SK-N-SH treated with all-trans-retinoic acid at 6 μM for 48 hours (cell line): ENCODE results near the gene CACTIN.

Experiments used
- ATAC-seq: fragments of 200-7000 bp; cut with Tn5 transposase; 3 replicates; pipeline ENCODE4 v1.9.1; 2020; ENCODE audit warnings: mild to moderate bottlenecking, moderate library complexity
- ARNTL ChIP-seq: fragments of 450-650 bp; formaldehyde crosslinking; IDR thresholded peaks from 2 replicates; pipeline ENCODE4 v1.5.0; 2020; ENCODE audit warnings: low read depth, mild to moderate bottlenecking, moderate library complexity, borderline replicate concordance
- BACH2 ChIP-seq: fragments of 250-450 bp; sonication (Bioruptor Pico); IDR thresholded peaks from 2 replicates; pipeline ENCODE4 v1.9.0; 2021; ENCODE audit warnings: mild to moderate bottlenecking, borderline replicate concordance
- ESRRG ChIP-seq: fragments of 250-450 bp; sonication (Bioruptor Pico); IDR thresholded peaks from 2 replicates; pipeline ENCODE4 v1.6.1; 2021; ENCODE audit warnings: mild to moderate bottlenecking
- GLIS3 ChIP-seq: fragments of 250-450 bp; sonication (Bioruptor Pico); IDR thresholded peaks from 2 replicates; pipeline ENCODE4 v1.5.0; 2020; ENCODE audit warnings: mild to moderate bottlenecking, moderate library complexity
- ISL1 ChIP-seq: fragments of 250-450 bp; sonication (Bioruptor Pico); IDR thresholded peaks from 2 replicates; pipeline ENCODE4 v2.1.2; 2022; ENCODE audit warnings: mild to moderate bottlenecking, moderate library complexity
- PPARA ChIP-seq: fragments of 250-450 bp; sonication (Bioruptor Pico); IDR thresholded peaks from 2 replicates; pipeline ENCODE4 v1.5.0; 2020; ENCODE audit warnings: mild to moderate bottlenecking, borderline replicate concordance
- RARB ChIP-seq: fragments of 250-450 bp; sonication (Bioruptor Pico); IDR thresholded peaks from 2 replicates; pipeline ENCODE4 v1.8.0; 2021; ENCODE audit warnings: mild to moderate bottlenecking, moderate library complexity
- SNAI2 ChIP-seq: fragments of 250-450 bp; sonication (Bioruptor Pico); IDR thresholded peaks from 2 replicates; pipeline ENCODE4 v1.5.0; 2020; ENCODE audit warnings: mild to moderate bottlenecking, moderate library complexity
- TCF4 ChIP-seq: fragments of 250-450 bp; sonication (Bioruptor Pico); IDR thresholded peaks from 2 replicates; pipeline ENCODE4 v1.8.0; 2021; ENCODE audit warnings: mild to moderate bottlenecking, moderate library complexity, borderline replicate concordance
- TOX ChIP-seq: fragments of 250-450 bp; sonication (Bioruptor Pico); IDR thresholded peaks from 2 replicates; pipeline ENCODE4 v1.8.0; 2021; ENCODE audit warnings: mild to moderate bottlenecking, moderate library complexity, borderline replicate concordance
- ZC3H10 ChIP-seq: fragments of 250-450 bp; sonication (Bioruptor Pico); IDR thresholded peaks from 2 replicates; pipeline ENCODE4 v1.5.1; 2021; ENCODE audit warnings: mild to moderate bottlenecking, moderate library complexity
- ZFP30 ChIP-seq: fragments of 450-650 bp; formaldehyde crosslinking; IDR thresholded peaks from 2 replicates; pipeline ENCODE4 v1.5.0; 2022; ENCODE audit warnings: mild to moderate bottlenecking, moderate library complexity
- ZNF565 ChIP-seq: fragments of 450-650 bp; formaldehyde crosslinking; conservative IDR thresholded peaks from 2 replicates; pipeline ENCODE4 v1.5.0; 2020; ENCODE audit warnings: low read depth, mild to moderate bottlenecking, moderate library complexity
- ZNF70 ChIP-seq: fragments of 450-650 bp; formaldehyde crosslinking; IDR thresholded peaks from 2 replicates; pipeline ENCODE4 v1.5.0; 2020; ENCODE audit warnings: mild to moderate bottlenecking, moderate library complexity
- TF ChIP-seq, protein P1 (sequence below): fragments of 250-450 bp; sonication (Bioruptor Pico); IDR thresholded peaks from 2 replicates; pipeline ENCODE4 v1.8.0; 2020; ENCODE audit warnings: mild to moderate bottlenecking, moderate library complexity, borderline replicate concordance
- TF ChIP-seq, protein P2 (sequence below): fragments of 250-450 bp; sonication (Bioruptor Pico); IDR thresholded peaks from 2 replicates; pipeline ENCODE4 v1.5.0; 2020; ENCODE audit warnings: mild to moderate bottlenecking, moderate library complexity
- TF ChIP-seq, protein P3 (sequence below): fragments of 250-450 bp; sonication (Bioruptor Pico); IDR thresholded peaks from 2 replicates; pipeline ENCODE4 v1.5.1; 2021; ENCODE audit warnings: mild to moderate bottlenecking, moderate library complexity
- TF ChIP-seq, protein P4 (sequence below): fragments of 250-450 bp; sonication (Bioruptor Pico); IDR thresholded peaks from 2 replicates; pipeline ENCODE4 v1.5.1; 2020; ENCODE audit warnings: low read depth, mild to moderate bottlenecking, moderate library complexity
- TF ChIP-seq, protein P5 (sequence below): fragments of 250-450 bp; sonication (Bioruptor Pico); IDR thresholded peaks from 2 replicates; pipeline ENCODE4 v1.8.0; 2021; ENCODE audit warnings: low read depth, mild to moderate bottlenecking, moderate library complexity, borderline replicate concordance

CACTIN gene

DNA sequence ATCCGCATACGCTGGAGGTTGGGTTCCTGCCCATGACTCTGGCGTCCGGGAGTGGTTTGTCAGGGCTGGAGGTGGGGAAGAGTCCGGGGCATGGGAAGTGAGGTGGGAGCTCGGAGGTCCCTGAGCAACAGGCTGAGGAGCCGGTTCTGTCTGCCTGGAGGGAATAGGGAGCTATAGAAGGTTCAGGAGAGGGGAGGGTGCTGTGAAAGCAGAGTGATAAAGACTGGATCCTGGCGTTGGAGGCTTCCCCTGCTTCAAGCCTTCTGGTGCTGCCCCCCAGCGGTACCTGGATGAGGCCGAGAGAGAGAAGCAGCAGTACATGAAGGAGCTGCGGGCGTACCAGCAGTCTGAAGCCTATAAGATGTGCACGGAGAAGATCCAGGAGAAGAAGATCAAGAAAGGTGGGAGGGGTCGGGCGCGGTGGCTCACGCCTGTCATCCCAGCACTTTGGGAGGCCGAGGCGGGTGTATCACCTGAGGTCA, 51.3 kb downstream of the CACTIN start:
- TF ChIP-seq, protein P1, sequence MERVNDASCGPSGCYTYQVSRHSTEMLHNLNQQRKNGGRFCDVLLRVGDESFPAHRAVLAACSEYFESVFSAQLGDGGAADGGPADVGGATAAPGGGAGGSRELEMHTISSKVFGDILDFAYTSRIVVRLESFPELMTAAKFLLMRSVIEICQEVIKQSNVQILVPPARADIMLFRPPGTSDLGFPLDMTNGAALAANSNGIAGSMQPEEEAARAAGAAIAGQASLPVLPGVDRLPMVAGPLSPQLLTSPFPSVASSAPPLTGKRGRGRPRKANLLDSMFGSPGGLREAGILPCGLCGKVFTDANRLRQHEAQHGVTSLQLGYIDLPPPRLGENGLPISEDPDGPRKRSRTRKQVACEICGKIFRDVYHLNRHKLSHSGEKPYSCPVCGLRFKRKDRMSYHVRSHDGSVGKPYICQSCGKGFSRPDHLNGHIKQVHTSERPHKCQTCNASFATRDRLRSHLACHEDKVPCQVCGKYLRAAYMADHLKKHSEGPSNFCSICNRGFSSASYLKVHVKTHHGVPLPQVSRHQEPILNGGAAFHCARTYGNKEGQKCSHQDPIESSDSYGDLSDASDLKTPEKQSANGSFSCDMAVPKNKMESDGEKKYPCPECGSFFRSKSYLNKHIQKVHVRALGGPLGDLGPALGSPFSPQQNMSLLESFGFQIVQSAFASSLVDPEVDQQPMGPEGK (CRISPR knock-in tag) = no peak
- TF ChIP-seq, protein P2, sequence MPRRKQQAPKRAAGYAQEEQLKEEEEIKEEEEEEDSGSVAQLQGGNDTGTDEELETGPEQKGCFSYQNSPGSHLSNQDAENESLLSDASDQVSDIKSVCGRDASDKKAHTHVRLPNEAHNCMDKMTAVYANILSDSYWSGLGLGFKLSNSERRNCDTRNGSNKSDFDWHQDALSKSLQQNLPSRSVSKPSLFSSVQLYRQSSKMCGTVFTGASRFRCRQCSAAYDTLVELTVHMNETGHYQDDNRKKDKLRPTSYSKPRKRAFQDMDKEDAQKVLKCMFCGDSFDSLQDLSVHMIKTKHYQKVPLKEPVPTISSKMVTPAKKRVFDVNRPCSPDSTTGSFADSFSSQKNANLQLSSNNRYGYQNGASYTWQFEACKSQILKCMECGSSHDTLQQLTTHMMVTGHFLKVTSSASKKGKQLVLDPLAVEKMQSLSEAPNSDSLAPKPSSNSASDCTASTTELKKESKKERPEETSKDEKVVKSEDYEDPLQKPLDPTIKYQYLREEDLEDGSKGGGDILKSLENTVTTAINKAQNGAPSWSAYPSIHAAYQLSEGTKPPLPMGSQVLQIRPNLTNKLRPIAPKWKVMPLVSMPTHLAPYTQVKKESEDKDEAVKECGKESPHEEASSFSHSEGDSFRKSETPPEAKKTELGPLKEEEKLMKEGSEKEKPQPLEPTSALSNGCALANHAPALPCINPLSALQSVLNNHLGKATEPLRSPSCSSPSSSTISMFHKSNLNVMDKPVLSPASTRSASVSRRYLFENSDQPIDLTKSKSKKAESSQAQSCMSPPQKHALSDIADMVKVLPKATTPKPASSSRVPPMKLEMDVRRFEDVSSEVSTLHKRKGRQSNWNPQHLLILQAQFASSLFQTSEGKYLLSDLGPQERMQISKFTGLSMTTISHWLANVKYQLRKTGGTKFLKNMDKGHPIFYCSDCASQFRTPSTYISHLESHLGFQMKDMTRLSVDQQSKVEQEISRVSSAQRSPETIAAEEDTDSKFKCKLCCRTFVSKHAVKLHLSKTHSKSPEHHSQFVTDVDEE (CRISPR knock-in tag) = no peak
- TF ChIP-seq, all 23 proteins: peak for 0
- no peak for ATAC-seq

DNA sequence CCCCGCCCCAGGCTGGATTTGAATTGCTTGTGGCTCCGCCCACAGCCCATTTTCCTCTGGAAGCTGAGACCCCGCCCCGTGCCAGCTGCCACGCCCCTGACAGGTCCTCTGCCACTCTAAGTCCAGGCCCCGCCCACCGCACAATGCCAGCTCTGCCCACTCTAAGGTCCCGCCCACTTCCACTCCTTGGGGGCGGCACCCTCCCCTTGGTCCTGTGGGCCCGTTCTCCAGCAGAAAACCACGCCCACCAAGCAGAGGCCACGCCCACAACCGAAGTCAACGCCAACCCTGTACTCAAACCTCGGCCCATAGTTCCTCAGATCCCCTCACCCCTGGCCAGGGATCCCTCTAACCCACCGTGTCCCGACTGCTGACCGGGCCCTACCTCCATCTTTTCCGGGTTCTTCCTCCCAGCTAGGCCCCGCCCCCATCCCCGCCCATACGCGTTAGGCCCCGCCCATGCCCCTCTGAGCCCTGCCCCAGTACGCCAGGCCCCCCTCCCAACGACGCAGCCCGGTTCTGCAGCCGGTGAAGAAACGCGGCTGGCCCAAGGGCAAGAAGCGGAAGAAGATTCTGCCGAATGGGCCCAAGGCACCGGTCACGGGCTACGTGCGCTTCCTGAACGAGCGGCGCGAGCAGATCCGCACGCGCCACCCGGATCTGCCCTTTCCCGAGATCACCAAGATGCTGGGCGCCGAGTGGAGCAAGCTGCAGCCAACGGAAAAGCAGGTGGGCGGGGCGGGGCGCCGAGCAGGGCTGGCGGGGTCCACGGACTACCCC, 52.5 kb downstream of the CACTIN start:
- ATAC-seq = peak; percentile 60
- TF ChIP-seq, protein P3, sequence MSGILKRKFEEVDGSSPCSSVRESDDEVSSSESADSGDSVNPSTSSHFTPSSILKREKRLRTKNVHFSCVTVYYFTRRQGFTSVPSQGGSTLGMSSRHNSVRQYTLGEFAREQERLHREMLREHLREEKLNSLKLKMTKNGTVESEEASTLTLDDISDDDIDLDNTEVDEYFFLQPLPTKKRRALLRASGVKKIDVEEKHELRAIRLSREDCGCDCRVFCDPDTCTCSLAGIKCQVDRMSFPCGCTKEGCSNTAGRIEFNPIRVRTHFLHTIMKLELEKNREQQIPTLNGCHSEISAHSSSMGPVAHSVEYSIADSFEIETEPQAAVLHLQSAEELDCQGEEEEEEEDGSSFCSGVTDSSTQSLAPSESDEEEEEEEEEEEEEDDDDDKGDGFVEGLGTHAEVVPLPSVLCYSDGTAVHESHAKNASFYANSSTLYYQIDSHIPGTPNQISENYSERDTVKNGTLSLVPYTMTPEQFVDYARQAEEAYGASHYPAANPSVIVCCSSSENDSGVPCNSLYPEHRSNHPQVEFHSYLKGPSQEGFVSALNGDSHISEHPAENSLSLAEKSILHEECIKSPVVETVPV (CRISPR knock-in tag) = no peak
- no peak for TF ChIP-seq ZC3H10 (CRISPR knock-in tag)
- no peak for TF ChIP-seq ZNF70 (CRISPR knock-in tag)
- TF ChIP-seq, protein P1 (CRISPR knock-in tag) = no peak
- no peak for TF ChIP-seq SNAI2 (CRISPR knock-in tag)
- TF ChIP-seq PPARA (CRISPR knock-in tag) = no peak
- no peak for TF ChIP-seq TCF4 (CRISPR knock-in tag)
- TF ChIP-seq, protein P4, sequence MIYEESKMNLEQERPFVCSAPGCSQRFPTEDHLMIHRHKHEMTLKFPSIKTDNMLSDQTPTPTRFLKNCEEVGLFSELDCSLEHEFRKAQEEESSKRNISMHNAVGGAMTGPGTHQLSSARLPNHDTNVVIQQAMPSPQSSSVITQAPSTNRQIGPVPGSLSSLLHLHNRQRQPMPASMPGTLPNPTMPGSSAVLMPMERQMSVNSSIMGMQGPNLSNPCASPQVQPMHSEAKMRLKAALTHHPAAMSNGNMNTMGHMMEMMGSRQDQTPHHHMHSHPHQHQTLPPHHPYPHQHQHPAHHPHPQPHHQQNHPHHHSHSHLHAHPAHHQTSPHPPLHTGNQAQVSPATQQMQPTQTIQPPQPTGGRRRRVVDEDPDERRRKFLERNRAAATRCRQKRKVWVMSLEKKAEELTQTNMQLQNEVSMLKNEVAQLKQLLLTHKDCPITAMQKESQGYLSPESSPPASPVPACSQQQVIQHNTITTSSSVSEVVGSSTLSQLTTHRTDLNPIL = no peak
- TF ChIP-seq ESRRG = no peak
- no peak for TF ChIP-seq ZFP30 (CRISPR knock-in tag)
- no peak for TF ChIP-seq GLIS3 (CRISPR knock-in tag)
- no peak for TF ChIP-seq TOX
- TF ChIP-seq, protein P2 (CRISPR knock-in tag) = no peak
- no peak for TF ChIP-seq BACH2 (CRISPR knock-in tag)
- no peak for TF ChIP-seq RARB (CRISPR knock-in tag)
- no peak for TF ChIP-seq ISL1
- no peak for TF ChIP-seq ARNTL (CRISPR knock-in tag)
- no peak for TF ChIP-seq ZNF565
- TF ChIP-seq, protein P5, sequence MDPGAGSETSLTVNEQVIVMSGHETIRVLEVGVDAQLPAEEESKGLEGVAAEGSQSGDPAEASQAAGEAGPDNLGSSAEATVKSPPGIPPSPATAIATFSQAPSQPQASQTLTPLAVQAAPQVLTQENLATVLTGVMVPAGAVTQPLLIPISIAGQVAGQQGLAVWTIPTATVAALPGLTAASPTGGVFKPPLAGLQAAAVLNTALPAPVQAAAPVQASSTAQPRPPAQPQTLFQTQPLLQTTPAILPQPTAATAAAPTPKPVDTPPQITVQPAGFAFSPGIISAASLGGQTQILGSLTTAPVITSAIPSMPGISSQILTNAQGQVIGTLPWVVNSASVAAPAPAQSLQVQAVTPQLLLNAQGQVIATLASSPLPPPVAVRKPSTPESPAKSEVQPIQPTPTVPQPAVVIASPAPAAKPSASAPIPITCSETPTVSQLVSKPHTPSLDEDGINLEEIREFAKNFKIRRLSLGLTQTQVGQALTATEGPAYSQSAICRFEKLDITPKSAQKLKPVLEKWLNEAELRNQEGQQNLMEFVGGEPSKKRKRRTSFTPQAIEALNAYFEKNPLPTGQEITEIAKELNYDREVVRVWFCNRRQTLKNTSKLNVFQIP (CRISPR knock-in tag) = no peak
